CD4-positive, alpha-beta T cell (primary cell): ENCODE results near the gene PSG11. TPM values are rescaled to one million over a fixed set of nuclear protein-coding genes. Genes with fewer than 3 reads are reported as not detected.
"Not testable (repeated sequence)": the region's sequence is repeated elsewhere in the genome, so short reads cannot be mapped to it uniquely, and the experiment has no call there.

Source experiments
- ATAC-seq: fragments of 200-7000 bp; cut with Tn5 transposase; one replicate; pipeline ENCODE4 v1.10.0; 2022; ENCODE audit warnings: mild to moderate bottlenecking; ENCODE audit not compliant: poor library complexity
- CTCF ChIA-PET: fragments of 350-600 bp; sonication (Branson Sonifier 250); formaldehyde crosslinking; loops from one replicate; lab custom pipeline; 2021; ENCODE audit warnings: antibody characterized with exemption, inconsistent platforms; lab: Charles Lee
- POLR2A ChIA-PET: fragments of 350-600 bp; sonication (Branson Sonifier 250); formaldehyde crosslinking; loops from one replicate; lab custom pipeline; 2021; ENCODE audit warnings: antibody characterized with exemption, inconsistent platforms; lab: Charles Lee
- DNase-seq, 14 experiments: peaks; one replicate each; pipeline ENCODE4 v3.0.0-alpha.2; 2013 to 2020; ENCODE audit warnings: mixed read lengths in 2 of 14
- H3K27ac ChIP-seq, 2 donors: one replicate each; pipeline versions ENCODE4 v1.5.1 to v1.7.0; 2013; ENCODE audit warnings: low read length in 2 of 2, low read depth in 1 of 2, mild to moderate bottlenecking in 1 of 2
- H3K27me3 ChIP-seq, 2 experiments: 1 replicate in 1 of 2; 2 replicates in 1 of 2; pipeline versions ENCODE4 v1.6.1 to v1.7.0; 2013; ENCODE audit warnings: low read length in 2 of 2, control low read depth in 1 of 2, mild to moderate bottlenecking in 1 of 2, moderate library complexity in 1 of 2; ENCODE audit not compliant: insufficient read depth in 2 of 2, control insufficient read depth in 1 of 2
- H3K36me3 ChIP-seq: one replicate; pipeline ENCODE4 v1.6.1; 2013; ENCODE audit warnings: low read length, control low read depth; ENCODE audit not compliant: insufficient read depth
- H3K4me1 ChIP-seq: one replicate; pipeline ENCODE4 v1.6.1; 2013; ENCODE audit warnings: low read length, control low read depth; ENCODE audit not compliant: insufficient read depth
- H3K4me3 ChIP-seq: one replicate; pipeline ENCODE4 v1.5.1; 2013; ENCODE audit warnings: mild to moderate bottlenecking, low read length, moderate library complexity
- H3K9me3 ChIP-seq, 2 experiments: 1 replicate in 1 of 2; 2 replicates in 1 of 2; pipeline versions ENCODE4 v1.6.1 to v1.7.0; 2013; ENCODE audit warnings: low read length in 2 of 2, mild to moderate bottlenecking in 2 of 2, control low read depth in 1 of 2, moderate library complexity in 1 of 2; ENCODE audit not compliant: control insufficient read depth in 1 of 2, insufficient read depth in 1 of 2
- H3K27ac Mint-ChIP-seq: one replicate; pipeline ENCODE4 v1.8.0; 2020; ENCODE audit warnings: mixed read lengths
- H3K27me3 Mint-ChIP-seq: one replicate; pipeline ENCODE4 v1.8.0; 2021; ENCODE audit warnings: mixed read lengths
- H3K36me3 Mint-ChIP-seq: one replicate; pipeline ENCODE4 v1.8.0; 2021; ENCODE audit warnings: low read depth, mixed read lengths
- H3K4me1 Mint-ChIP-seq: one replicate; pipeline ENCODE4 v1.8.0; 2021; ENCODE audit warnings: low read depth, mixed read lengths
- H3K4me3 Mint-ChIP-seq: one replicate; pipeline ENCODE4 v1.8.0; 2020; ENCODE audit warnings: mild to moderate bottlenecking, mixed read lengths
- H3K9me3 Mint-ChIP-seq: one replicate; pipeline ENCODE4 v1.8.0; 2020; ENCODE audit warnings: mixed read lengths
- CTCF ChIP-seq: fragments of 200-600 bp; IDR thresholded peaks from one replicate; pipeline ENCODE4 v1.8.0; 2022; ENCODE audit warnings: antibody characterized with exemption, mild to moderate bottlenecking
- intact Hi-C, 2 experiments: fragments of 100-400 bp; cut with DNase I in 1 of 2; cut with micrococcal nuclease in 1 of 2; formaldehyde crosslinking; loops; one replicate each; pipeline versions ENCODE4 v1.15.1 to v1.9.0; 2023 to 2025; cut with DNase I, micrococcal nuclease
- total RNA-seq, 174 experiments: library from RNA in 2 of 174; stranded (reverse) in 2 of 174; gene quantifications; one replicate each; pipeline ENCODE4 v1.2.3 and lab custom pipeline; 2021 to 2026

Gene PSG11
- total RNA-seq, 2 experiments from 2014 or later, result not detected

- H3K4me1 ChIP-seq, result no peaks in the 10 kb centered on the region
- ATAC-seq, result no peak
- intact Hi-C loops, result no loop called here
- H3K9me3 ChIP-seq, result no peaks in the 10 kb centered on the region
- Mint-ChIP-seq H3K36me3 (no peaks in the 10 kb centered on the region), H3K9me3 (peaks cover 4% of the 10 kb centered on the region), H3K27me3 (peaks cover 28% of the 10 kb centered on the region), H3K4me1 (no peaks in the 10 kb centered on the region), H3K4me3 (no peak overlapping the region), H3K27ac (no peak overlapping the region)
- POLR2A ChIA-PET, result no interaction called here
- no peaks in the 10 kb centered on the region for H3K27me3 ChIP-seq
- CTCF ChIA-PET, result no interaction called here
- DNase-seq, result no peak
- H3K36me3 ChIP-seq, result no peaks in the 10 kb centered on the region
- no peak for TF ChIP-seq CTCF
- H3K4me3 ChIP-seq, result no peak overlapping the region
- H3K27ac ChIP-seq, result no peak overlapping the region
Measured at GRCh38 chr19:42985588-42985987, 40.7 kb downstream of the PSG11 start.

GRCh38 chr19:42982111-42982510, 44.2 kb downstream of the PSG11 start:
- peaks cover 19% of the 10 kb centered on the region for H3K27me3 Mint-ChIP-seq
- ATAC-seq, H3K9me3 Mint-ChIP-seq, intact Hi-C loops, H3K9me3 ChIP-seq, H3K4me3 Mint-ChIP-seq, H3K36me3 ChIP-seq, H3K27me3 ChIP-seq, H3K27ac Mint-ChIP-seq, H3K36me3 Mint-ChIP-seq, H3K27ac ChIP-seq, H3K4me3 ChIP-seq, H3K4me1 Mint-ChIP-seq, DNase-seq, CTCF ChIA-PET, POLR2A ChIA-PET, H3K4me1 ChIP-seq: not testable (repeated sequence)

GRCh38 chr19:42971451-42971850, 54.8 kb downstream of the PSG11 start:
- H3K4me3 ChIP-seq, intact Hi-C loops, H3K9me3 ChIP-seq, H3K27me3 ChIP-seq, ATAC-seq, H3K36me3 ChIP-seq, DNase-seq, H3K36me3 Mint-ChIP-seq, H3K4me1 Mint-ChIP-seq, H3K4me1 ChIP-seq, H3K4me3 Mint-ChIP-seq, H3K27ac Mint-ChIP-seq, POLR2A ChIA-PET, H3K27ac ChIP-seq, CTCF ChIA-PET, H3K9me3 Mint-ChIP-seq: not testable (repeated sequence)
- peaks cover 21% of the 10 kb centered on the region for H3K27me3 Mint-ChIP-seq

GRCh38 chr19:42965176-42965575, 61.1 kb downstream of the PSG11 start:
- CTCF ChIA-PET, result no interaction called here
- Histone ChIP-seq H3K4me3 (no peak overlapping the region), H3K9me3 (no peaks in the 10 kb centered on the region), H3K27ac (no peak overlapping the region), H3K36me3 (no peaks in the 10 kb centered on the region), H3K4me1 (no peaks in the 10 kb centered on the region), H3K27me3 (no peaks in the 10 kb centered on the region)
- no peak for TF ChIP-seq CTCF
- no peaks in the 10 kb centered on the region for H3K4me1 Mint-ChIP-seq
- H3K27ac Mint-ChIP-seq, result no peak overlapping the region
- DNase-seq, result no peak
- H3K4me3 Mint-ChIP-seq, result no peak overlapping the region
- no peak for ATAC-seq
- H3K36me3 Mint-ChIP-seq, result no peaks in the 10 kb centered on the region
- intact Hi-C loops, result no loop called here
- peaks cover 7% of the 10 kb centered on the region for H3K9me3 Mint-ChIP-seq
- POLR2A ChIA-PET, result no interaction called here
- H3K27me3 Mint-ChIP-seq, result peaks cover 39% of the 10 kb centered on the region
